Nephron progenitor cell (in vitro differentiated cells): ENCODE measurements around the gene FCER1G.
A peak's percentile ranks its signal among the peaks of the same experiment; 100 is the strongest.

Source experiments
- DNase-seq: peaks from one replicate; pipeline ENCODE4 v3.0.0; 2021
- H3K27ac Mint-ChIP-seq: 2 replicates; pipeline ENCODE4 v1.8.0; 2021; ENCODE audit warnings: mild to moderate bottlenecking, moderate library complexity, mixed read lengths
- H3K27me3 Mint-ChIP-seq: 2 replicates; pipeline ENCODE4 v1.8.0; 2021; ENCODE audit warnings: mild to moderate bottlenecking, low read depth, mixed read lengths; ENCODE audit not compliant: poor library complexity
- H3K36me3 Mint-ChIP-seq: 2 replicates; pipeline ENCODE4 v1.8.0; 2021; ENCODE audit warnings: low read depth, mixed read lengths
- H3K4me1 Mint-ChIP-seq: 2 replicates; pipeline ENCODE4 v1.8.0; 2021; ENCODE audit warnings: mixed read lengths
- H3K4me3 Mint-ChIP-seq: 2 replicates; pipeline ENCODE4 v1.8.0; 2021; ENCODE audit warnings: mild to moderate bottlenecking, moderate library complexity, mixed read lengths
- H3K9me3 Mint-ChIP-seq: 2 replicates; pipeline ENCODE4 v1.8.0; 2021; ENCODE audit warnings: mild to moderate bottlenecking, moderate library complexity, mixed read lengths
- CTCF ChIP-seq: fragments of 200-600 bp; sonication (generic); IDR thresholded peaks from 2 replicates; pipeline ENCODE4 v1.5.0; 2021; ENCODE audit warnings: antibody characterized with exemption

FCER1G gene

GRCh38 chr1:161176468-161177111 lies 38.5 kb upstream of the FCER1G start:
- Mint-ChIP-seq H3K27me3 (peaks cover 2% of the 10 kb centered on the region), H3K36me3 (peaks cover 28% of the 10 kb centered on the region), H3K4me3 (peak overlapping the region; percentile 100), H3K27ac (peak overlapping the region; percentile 86), H3K4me1 (peaks cover 31% of the 10 kb centered on the region), H3K9me3 (no peaks in the 10 kb centered on the region)
- DNase-seq = no peak
- no peak for TF ChIP-seq CTCF

- no peaks in the 10 kb centered on the region for H3K9me3 Mint-ChIP-seq
- DNase-seq = peak; percentile 98
- H3K27me3 Mint-ChIP-seq = peaks cover 7% of the 10 kb centered on the region
- H3K36me3 Mint-ChIP-seq = peaks cover 23% of the 10 kb centered on the region
- H3K27ac Mint-ChIP-seq = peak within 1 kb of the TSS; percentile 99
- TF ChIP-seq CTCF = no peak
- peaks cover 31% of the 10 kb centered on the region for H3K4me1 Mint-ChIP-seq
- H3K4me3 Mint-ChIP-seq = peak within 1 kb of the TSS; percentile 100
Observed at GRCh38 chr1:161177112-161177935, 37.8 kb upstream of the FCER1G start, which contains the start of gene B4GALT3. TSS of gene B4GALT3 (minus strand) at chr1:161177507. CDS start at chr1:161176060, 1,447 bp downstream.

- TF ChIP-seq CTCF = no peak
- DNase-seq = no peak
- Mint-ChIP-seq H3K4me3 (peak overlapping the region; percentile 100), H3K4me1 (peaks cover 31% of the 10 kb centered on the region), H3K27me3 (peaks cover 10% of the 10 kb centered on the region), H3K27ac (no peak overlapping the region), H3K9me3 (no peaks in the 10 kb centered on the region), H3K36me3 (peaks cover 18% of the 10 kb centered on the region)
Observed at GRCh38 chr1:161177936-161178244, 37.2 kb upstream of the FCER1G start.

GRCh38 chr1:161179698-161180097 lies 35.4 kb upstream of the FCER1G start:
- no peak for TF ChIP-seq CTCF
- Mint-ChIP-seq H3K36me3 (peaks cover 1% of the 10 kb centered on the region), H3K9me3 (no peaks in the 10 kb centered on the region), H3K27me3 (peaks cover 12% of the 10 kb centered on the region), H3K27ac (no peak overlapping the region), H3K4me3 (no peak overlapping the region), H3K4me1 (peaks cover 31% of the 10 kb centered on the region)
- DNase-seq = no peak

GRCh38 chr1:161180639-161181038 lies 34.5 kb upstream of the FCER1G start:
- Mint-ChIP-seq H3K36me3 (no peaks in the 10 kb centered on the region), H3K27ac (no peak overlapping the region), H3K27me3 (peaks cover 12% of the 10 kb centered on the region), H3K4me3 (no peak overlapping the region), H3K4me1 (peaks cover 33% of the 10 kb centered on the region), H3K9me3 (no peaks in the 10 kb centered on the region)
- no peak for TF ChIP-seq CTCF
- no peak for DNase-seq
